Spleen (tissue), 7 donors: Measurements from ENCODE around the gene ZNF544.

ENCODE experiments used
- POLR2A ChIP-seq, 3 donors: fragments of 450-650 bp; IDR thresholded peaks; one replicate each; pipeline ENCODE4 v1.5.1; 2017; ENCODE audit warnings: antibody characterized with exemption in 3 of 3, mild to moderate bottlenecking in 1 of 3
- TF ChIP-seq, protein P1 (sequence below), 11 experiments: fragments of 200-600 bp in 7 of 11; fragments of 450-650 bp in 4 of 11; sonication (generic) in 4 of 11; IDR thresholded peaks in 8 of 11; conservative IDR thresholded peaks in 3 of 11; 1 replicate in 7 of 11; 2 replicates in 4 of 11; pipeline versions ENCODE4 v1.4.0 to v1.8.0; 2016 to 2021; ENCODE audit warnings: antibody characterized with exemption in 11 of 11, inconsistent platforms in 4 of 11, mild to moderate bottlenecking in 1 of 11
- donor health status: DM: no; HTN: no; CAD: no; lungs with moderate emphysema.
- donor health status: DM: no; HTN: no; CAD: no.
- donor health status: DM: no; HTN: no; CAD: no.

DNA sequence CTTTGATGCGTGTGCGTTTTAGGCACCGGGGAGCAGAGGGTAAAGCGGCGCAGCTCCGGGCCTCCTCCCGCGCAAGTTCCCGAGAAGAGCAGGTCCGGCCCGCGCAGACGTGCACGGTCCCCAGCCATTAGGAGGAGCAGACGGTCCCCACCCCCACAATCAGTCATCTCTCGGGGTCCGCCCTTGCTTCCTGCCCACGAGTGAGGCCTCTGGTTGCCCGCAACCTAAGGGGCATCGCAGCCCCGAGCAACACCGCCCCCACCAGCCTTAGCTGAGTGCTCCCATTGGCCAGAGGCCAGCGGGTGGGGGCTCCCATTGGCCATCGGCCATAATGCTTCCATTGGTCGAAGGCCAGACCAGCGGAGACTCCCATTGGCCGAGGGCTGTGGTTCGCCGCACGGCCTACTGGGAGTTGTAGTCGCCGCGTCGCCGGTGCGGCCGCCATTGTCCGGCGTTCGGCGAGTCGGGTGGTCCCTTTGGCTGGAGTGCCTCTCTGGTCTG, 49.9 kb downstream of the ZNF544 start, which contains the start of gene ZNF8:
- TF ChIP-seq, protein P1, sequence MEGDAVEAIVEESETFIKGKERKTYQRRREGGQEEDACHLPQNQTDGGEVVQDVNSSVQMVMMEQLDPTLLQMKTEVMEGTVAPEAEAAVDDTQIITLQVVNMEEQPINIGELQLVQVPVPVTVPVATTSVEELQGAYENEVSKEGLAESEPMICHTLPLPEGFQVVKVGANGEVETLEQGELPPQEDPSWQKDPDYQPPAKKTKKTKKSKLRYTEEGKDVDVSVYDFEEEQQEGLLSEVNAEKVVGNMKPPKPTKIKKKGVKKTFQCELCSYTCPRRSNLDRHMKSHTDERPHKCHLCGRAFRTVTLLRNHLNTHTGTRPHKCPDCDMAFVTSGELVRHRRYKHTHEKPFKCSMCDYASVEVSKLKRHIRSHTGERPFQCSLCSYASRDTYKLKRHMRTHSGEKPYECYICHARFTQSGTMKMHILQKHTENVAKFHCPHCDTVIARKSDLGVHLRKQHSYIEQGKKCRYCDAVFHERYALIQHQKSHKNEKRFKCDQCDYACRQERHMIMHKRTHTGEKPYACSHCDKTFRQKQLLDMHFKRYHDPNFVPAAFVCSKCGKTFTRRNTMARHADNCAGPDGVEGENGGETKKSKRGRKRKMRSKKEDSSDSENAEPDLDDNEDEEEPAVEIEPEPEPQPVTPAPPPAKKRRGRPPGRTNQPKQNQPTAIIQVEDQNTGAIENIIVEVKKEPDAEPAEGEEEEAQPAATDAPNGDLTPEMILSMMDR (IDR thresholded peaks at IDR 0.05 in 8 of 11, conservative IDR thresholded peaks at IDR 0.05 in 3 of 11), result peak in 6 of 11 experiments; percentile 13 to 31 (median 20)
- peak in 1 of 3 donors; percentile 66 for TF ChIP-seq POLR2A (IDR thresholded peaks at IDR 0.05)
